HG02623 (cell line): ENCODE data around the gene HOXC10.

Experiments used
- ATAC-seq: cut with Tn5 transposase; IDR thresholded peaks from one replicate; pipeline ENCODE4 v1.9.1; 2021; ENCODE audit warnings: moderate library complexity; ENCODE audit not compliant: unreplicated experiment

HOXC10 gene

GRCh38 chr12:54024581-54025305 is 39.8 kb downstream of the HOXC10 start:
- ATAC-seq: no peak

DNA sequence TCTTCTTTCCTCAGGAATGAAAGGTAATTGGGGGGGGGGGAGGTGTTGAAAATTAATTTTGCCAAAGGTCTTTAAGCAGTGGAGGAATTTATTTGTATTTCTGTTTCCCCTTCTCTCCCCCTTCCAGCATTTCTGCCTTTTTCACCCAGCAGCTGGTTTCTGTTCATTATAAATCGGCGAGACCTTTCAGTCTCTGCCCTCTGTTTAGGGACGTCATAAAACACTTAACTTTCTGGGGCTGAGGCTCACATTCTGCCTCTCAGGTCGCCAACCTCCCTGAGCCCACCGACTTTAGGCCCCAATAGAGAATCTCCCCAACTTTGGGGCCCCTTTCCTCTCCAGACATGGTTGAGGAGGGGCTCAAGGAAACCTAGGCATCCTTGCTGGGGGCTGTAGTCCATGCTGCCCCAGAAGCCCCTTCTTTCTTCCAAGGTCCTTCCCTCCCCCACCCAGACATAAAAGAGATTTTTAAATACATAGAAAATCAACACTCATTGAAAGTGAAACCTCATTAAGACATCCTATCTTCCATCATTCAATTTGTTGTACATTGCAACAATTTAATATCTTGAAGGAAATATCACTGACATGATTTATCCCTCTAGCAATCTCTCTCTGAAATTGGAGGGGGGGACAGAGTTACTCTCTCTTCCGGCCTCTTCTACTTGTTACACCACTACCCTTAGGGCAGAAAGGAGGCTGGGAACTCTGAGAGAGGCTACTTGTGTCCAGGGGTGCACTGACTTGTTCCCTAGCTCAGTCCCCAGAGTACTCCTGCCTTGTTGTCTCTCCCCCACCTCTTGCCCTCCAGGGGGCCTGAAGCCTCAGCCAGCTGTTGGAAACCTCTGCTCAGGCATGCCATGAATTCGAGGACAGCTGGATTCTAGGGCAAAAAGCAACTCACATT is 40.8 kb downstream of the HOXC10 start:
- ATAC-seq: no peak

- no peak for ATAC-seq
Observed at GRCh38 chr12:54026640-54027441, 41.9 kb downstream of the HOXC10 start.

DNA sequence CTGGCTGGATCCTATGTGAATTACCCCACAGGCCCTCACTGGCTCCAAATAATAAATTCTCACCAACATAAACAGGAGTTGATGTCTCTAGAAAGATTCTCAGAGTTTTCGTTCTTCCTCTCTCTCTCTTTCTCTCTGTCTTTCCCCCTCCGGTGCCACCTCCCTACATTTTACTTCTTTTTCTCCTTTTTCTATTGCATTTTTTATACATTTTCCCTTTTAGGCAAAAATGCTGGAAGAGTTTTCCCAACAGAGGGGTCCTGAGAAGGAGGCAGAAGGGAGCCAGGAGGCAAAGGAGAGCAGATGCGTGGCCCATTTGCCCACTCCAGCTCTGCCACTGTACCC is 42.5 kb downstream of the HOXC10 start:
- no peak for ATAC-seq

GRCh38 chr12:54028314-54029201 is 43.6 kb downstream of the HOXC10 start, which contains the start of gene HOXC6:
TSS of gene HOXC6 (plus strand) at chr12:54028440. CDS start at chr12:54028522, 82 bp downstream.
- ATAC-seq: no peak

DNA sequence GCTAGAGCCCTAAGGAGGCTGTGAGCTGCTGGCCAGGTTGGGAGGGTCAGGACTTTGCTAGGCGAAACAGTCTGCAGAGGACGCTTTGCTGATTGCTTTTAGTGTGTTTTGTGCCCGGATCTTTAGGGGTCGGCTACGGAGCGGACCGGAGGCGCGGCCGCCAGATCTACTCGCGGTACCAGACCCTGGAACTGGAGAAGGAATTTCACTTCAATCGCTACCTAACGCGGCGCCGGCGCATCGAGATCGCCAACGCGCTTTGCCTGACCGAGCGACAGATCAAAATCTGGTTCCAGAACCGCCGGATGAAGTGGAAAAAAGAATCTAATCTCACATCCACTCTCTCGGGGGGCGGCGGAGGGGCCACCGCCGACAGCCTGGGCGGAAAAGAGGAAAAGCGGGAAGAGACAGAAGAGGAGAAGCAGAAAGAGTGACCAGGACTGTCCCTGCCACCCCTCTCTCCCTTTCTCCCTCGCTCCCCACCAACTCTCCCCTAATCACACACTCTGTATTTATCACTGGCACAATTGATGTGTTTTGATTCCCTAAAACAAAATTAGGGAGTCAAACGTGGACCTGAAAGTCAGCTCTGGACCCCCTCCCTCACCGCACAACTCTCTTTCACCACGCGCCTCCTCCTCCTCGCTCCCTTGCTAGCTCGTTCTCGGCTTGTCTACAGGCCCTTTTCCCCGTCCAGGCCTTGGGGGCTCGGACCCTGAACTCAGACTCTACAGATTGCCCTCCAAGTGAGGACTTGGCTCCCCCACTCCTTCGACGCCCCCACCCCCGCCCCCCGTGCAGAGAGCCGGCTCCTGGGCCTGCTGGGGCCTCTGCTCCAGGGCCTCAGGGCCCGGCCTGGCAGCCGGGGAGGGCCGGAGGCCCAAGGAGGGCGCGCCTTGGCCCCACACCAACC is 44.8 kb downstream of the HOXC10 start:
- ATAC-seq: no peak

GRCh38 chr12:54030442-54030801 is 45.5 kb downstream of the HOXC10 start:
- ATAC-seq: no peak

DNA sequence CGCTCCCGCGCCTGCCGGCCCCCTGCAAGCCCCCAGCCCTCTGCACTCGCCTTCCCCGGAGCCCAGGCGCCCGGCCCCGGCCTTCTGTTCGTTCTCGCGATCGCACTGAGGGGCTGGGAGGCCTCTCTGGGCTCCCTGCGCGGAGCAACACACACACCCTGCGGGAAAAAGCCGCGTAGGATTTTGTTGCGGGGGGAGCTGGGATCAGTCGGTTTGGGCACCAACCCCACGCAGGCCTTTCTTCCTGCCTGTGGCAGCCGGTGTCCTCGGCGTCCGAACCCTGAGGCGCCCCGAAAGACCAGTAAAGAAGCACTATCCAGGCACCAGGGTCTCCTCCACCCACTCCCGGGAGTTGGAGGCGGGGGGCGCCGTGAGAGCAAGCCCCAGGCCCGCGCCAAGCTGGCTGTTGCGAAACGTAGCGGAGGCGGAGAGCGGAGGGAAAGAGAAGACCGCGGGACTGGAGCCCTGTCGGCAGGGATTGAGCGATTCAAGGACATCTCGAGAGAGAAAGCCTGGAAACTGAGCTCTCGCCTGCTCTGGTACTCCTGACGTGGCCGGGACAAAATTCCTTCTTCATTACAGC is 46.0 kb downstream of the HOXC10 start:
- no peak for ATAC-seq

DNA sequence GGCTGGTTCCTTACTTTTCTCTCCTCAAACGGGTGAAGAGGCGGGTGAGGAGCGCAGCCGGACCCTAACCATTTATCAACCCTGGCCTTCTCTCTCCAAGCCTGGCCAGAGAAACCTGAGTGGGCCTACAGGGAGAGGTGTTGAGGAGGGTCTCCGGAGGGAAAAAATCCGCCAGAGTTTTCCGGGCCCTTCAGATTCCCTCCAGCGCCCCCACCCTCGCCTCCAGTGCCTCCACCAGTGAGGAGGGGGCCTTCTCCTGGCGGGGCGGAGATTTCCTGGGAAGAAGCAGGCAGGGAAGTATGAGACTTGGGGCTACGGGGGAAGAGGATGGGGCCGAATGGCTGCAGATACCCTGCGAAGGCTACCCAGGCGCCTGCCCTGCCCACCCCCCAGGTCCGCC is 46.5 kb downstream of the HOXC10 start:
- no peak for ATAC-seq

GRCh38 chr12:54032086-54032619 is 47.2 kb downstream of the HOXC10 start:
- no peak for ATAC-seq

GRCh38 chr12:54032627-54033100 is 47.7 kb downstream of the HOXC10 start, which contains the start of gene HOXC5:
TSS of gene HOXC5 (plus strand) at chr12:54033050. CDS start at chr12:54033123, 73 bp downstream.
- ATAC-seq: no peak

DNA sequence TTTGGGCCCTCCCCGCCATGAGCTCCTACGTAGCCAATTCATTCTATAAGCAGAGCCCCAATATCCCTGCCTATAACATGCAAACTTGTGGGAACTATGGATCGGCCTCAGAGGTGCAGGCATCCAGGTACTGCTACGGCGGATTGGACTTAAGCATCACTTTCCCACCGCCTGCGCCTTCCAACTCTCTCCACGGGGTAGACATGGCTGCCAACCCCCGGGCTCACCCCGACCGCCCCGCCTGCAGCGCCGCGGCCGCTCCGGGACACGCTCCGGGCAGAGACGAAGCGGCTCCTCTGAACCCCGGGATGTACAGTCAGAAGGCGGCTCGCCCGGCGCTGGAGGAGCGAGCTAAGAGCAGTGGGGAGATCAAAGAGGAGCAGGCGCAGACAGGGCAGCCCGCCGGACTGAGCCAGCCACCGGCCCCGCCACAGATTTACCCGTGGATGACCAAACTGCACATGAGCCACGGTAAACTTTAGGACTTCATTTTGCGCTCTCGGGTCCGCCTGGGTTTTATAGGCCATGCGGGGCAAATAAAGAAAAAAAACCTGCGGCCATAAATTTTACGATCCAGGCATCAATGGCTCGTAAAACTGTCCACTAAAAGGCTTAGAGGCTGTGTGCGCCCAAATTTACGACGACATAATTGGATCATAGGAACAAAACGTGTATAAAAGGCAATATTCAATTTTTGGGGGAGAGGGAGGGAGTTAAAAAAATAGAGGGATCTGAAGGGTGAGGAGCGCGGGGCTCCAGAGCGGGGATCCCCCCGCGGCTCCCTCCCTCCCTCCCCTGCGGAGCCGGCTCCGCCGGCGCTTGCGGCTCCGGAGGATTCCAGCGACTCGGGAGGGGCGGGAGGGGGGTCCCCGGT is 48.4 kb downstream of the HOXC10 start:
- ATAC-seq: no peak

DNA sequence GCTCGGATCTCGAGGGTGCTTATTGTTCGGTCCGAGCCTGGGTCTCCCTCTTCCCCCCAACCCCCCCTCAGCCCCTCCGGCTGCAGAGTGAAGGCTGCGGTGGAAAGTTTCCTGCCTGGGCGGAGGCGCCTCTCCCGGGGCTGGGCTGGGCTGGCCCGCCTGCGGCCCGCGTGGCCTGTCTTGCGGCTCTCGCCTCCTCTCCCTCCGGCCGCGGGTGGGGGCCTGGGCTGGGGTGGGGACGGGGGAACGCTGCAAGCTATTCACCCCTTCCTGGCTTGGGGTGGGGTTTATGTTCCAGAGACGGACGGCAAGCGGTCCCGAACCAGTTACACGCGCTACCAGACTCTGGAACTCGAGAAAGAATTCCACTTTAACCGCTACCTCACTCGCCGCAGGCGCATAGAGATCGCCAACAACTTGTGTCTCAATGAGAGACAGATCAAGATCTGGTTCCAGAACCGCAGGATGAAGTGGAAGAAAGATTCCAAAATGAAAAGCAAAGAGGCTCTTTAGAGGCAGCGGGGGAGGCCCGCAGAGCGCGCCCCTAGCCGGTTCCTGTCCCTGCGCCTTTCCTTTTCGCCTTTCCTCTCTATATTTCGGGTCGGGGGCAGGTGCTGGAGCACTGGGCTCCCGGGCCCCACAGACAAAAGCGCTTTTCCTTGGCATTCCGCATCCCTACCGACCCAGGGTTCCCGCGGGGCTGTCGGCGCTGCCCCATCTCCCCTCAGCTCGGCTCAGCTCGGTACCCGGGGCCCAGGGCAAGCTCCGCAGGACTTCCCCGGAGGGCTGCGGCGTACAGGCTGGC is 49.2 kb downstream of the HOXC10 start:
- ATAC-seq: no peak

DNA sequence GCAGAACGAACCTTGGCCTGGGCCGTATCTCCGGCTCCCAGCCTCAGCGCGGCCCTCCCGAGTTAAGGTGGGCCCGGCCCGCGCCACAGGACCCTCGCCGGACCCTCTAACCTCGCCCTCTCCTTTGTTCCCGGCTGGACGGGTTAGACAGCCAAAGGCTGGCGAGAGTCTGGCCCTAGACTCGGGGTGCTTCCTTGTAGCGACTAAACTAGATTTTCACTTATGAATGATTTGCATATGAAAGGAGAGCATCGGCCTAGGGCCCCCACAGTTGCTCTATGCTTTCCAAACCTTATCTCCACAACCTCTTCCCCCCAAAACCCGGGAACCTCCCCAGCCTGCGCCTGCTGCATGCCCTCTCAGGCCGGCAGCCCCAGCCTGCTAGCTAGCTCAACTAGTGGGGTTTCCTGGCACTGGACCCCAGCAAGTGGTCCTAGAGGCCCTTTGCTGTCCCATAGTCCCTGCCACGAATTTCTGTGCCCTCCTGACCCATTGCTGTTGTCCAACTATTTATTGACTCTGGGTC is 49.9 kb downstream of the HOXC10 start:
- no peak for ATAC-seq

DNA sequence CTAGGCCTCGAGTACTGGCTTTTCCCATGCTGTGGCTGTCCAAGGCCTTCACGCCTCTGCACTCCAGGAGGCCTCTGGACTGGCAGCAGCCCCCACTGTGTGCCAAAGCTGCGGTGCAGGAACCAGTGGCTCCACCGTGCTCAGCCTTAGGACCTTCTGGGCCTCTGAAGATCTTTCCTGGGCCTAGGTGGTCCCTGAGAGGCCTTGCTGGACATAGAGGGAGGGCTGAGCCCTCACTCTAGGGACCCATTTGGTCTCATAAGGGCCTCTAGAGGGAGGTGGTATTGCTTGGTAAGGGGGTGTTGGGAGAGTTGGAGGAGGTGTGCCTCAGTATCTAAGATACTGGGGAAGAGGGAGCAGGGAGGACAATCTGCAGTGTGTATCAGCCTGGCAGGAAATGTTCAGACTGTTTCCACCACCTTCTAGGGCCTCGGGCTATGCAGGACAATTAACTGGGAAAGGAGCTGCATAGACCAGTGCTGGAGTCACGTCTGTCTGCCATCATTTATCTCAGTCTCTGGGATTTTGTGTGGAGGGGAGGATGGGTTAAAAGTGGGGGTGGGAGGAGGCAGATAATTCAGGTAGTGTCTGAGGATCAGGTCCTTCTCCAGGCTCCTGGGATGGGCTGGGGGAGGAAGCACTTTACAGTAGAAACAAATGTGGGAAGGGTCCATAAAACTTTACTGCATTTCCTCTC is 50.8 kb downstream of the HOXC10 start:
- no peak for ATAC-seq
